GM12874 (cell line): ENCODE results near the gene ARRDC3.

Experiments
- TF ChIP-seq, protein P1 (sequence below): IDR thresholded peaks from 2 replicates; pipeline ENCODE4 v1.5.1; 2011; ENCODE audit warnings: low read depth, mild to moderate bottlenecking, control low read depth, low read length, moderate library complexity; ENCODE audit not compliant: insufficient read depth

ARRDC3 gene

DNA sequence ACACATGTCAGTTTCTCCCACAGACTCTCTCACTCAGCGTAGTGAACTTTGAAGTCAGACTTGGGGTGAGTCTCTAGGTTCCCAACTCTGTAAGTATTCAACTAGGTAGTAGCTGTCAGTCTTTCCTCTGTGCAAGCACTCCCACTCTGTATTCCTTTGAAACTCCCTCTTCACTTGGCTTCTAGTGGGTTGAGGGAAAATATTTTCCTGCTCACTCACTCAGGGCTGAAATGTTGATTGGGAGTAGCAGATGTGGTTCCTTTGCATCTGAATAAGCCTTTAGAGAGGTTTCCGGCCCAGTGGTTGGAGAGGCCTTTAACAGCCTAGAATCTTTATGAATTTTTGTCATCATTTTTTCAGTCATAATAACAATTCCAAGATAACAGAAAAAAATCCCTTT is 18.1 kb upstream of the ARRDC3 start:
- TF ChIP-seq, protein P1, sequence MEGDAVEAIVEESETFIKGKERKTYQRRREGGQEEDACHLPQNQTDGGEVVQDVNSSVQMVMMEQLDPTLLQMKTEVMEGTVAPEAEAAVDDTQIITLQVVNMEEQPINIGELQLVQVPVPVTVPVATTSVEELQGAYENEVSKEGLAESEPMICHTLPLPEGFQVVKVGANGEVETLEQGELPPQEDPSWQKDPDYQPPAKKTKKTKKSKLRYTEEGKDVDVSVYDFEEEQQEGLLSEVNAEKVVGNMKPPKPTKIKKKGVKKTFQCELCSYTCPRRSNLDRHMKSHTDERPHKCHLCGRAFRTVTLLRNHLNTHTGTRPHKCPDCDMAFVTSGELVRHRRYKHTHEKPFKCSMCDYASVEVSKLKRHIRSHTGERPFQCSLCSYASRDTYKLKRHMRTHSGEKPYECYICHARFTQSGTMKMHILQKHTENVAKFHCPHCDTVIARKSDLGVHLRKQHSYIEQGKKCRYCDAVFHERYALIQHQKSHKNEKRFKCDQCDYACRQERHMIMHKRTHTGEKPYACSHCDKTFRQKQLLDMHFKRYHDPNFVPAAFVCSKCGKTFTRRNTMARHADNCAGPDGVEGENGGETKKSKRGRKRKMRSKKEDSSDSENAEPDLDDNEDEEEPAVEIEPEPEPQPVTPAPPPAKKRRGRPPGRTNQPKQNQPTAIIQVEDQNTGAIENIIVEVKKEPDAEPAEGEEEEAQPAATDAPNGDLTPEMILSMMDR: no peak

DNA sequence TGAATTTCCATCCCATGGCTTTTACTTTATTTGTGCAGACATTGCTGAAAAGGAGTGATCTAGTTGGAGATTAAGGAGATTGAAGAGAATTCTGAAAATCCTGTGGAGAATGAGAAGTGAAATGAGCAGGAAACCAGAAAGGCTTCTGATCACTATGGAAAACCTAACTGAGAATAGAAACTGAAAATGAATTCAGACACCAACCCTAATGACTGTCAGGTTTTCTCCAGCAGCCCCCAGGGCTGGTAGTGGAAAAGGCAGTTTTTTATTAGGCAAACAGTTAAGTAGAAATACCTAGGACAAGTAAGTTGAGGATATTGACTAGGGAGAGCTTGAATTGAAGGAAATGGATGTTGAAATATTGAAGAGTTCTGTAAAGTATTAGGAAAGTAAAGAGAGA is 14.7 kb upstream of the ARRDC3 start:
- TF ChIP-seq, protein P1: no peak

DNA sequence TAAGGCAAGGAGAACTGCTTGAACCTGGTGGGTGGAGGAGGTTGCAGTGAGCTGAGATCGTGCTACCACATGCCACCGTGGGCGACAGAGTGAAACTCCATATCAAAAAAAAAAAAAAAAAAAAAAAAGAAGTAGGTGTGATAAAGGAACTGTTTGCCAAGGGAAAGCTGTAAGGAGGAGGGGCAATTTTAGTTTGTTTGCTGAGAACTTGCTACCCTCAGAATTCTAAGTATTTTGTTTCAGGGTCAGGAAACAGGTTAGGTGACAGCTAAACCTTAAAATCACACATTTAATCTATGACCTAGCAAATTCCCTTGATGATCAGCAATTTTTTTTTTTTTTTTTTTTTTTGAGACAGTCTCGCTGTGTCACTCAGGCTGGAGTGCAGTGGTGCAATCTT is 7.2 kb upstream of the ARRDC3 start:
- TF ChIP-seq, protein P1: no peak

DNA sequence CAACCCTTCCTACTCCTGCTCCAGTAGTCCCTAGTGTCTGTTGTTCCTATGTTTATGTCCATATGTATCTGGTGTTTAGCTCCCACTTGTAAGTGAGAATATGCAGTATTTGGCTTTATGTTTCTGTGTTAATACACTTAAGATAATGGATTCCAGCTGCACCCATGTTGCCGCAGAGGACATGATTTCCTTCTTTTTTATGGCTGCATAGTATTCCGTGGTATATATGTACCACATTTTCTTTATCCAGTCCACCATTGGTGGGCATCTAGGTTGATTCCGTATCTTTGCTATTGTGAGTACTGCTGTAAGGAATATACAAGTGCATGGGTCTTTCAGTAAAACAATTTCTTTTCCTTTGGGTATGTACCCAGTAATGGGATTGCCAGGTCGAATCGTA is 5.2 kb upstream of the ARRDC3 start:
- TF ChIP-seq, protein P1: no peak

DNA sequence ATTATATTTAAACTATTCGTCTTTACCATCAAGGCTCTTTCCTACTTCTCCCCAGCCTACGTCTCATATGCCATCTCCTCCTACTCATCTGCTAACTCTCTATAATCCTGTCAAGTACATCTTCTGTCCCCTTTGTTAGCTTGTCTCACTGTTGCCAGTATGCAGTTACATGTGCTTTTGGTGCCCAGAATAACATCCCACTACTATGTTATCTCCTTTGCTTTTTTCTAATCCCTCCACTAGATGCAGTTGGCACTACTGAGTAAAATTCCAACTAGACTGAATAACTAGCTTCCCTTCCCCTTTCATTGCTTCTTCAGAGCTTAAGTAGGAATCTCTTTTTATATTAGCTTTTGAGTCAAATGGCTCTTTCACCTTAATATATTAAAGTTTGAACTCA is 3.0 kb upstream of the ARRDC3 start:
- TF ChIP-seq, protein P1: no peak

DNA sequence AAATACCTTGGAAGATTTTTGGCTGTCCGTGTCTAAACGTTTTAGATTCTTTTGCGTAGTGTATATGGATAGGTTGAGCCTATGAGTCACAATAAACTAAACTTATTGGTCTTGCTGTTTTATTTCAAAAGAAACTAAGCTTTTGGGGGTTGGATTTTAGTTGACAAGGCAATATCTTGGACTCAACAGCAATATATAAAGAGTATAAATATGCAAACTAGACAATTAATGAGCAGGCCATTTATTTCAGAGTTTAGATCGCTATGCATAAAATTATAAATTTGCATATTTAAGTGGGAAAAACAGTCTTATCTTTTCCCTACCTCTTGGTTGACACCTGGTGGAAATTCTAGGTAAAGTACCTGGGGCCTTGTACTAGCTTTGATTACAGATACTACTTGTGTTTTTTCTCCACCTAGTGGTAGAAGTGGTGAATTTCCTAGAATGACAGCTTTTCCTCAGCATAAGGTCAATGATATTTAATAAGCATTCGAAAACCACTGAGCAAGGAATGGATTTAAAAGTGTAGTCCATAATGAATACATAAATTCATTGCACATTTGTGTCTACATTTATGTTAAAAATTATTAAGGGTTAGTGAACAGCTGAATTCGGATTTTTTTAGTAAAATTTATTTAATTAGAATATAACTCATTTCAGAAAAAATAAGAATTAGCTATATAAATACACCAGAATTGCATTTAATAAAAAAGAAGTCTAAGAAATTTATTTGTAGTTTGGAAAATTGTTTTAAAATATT is 1.7 kb upstream of the ARRDC3 start:
- TF ChIP-seq, protein P1: peak; percentile 66

DNA sequence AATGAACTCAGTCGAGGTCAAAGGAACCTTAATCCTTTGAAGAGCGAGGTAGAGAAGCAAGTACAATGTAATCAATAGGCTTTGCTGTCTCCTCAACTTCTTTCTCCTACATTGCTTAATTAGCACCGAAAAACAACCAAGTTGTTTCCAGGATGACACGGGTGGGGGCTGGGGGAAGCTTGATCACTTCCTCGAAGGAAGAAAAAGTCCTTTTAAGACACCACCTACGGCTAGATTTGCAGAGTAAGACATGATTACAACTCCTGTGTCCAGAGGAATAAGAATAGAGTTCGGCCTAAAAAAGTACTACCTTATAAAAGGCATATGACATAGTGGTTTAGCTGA is 811 bp upstream of the ARRDC3 start:
- TF ChIP-seq, protein P1: no peak
